ENCODE measurements around the gene LZTS3.
A peak's percentile ranks its signal among the peaks of the same experiment; 100 is the strongest.
"Not testable (repeated sequence)": the region's sequence is repeated elsewhere in the genome, so short reads cannot be mapped to it uniquely, and the experiment has no call there.

Gene LZTS3

GRCh38 chr20:3172933-3173609 lies at the start of gene LZTS3:
Gene LZTS3 (minus strand): TSS chr20:3173549. CDS start chr20:3167163, 6,386 bp downstream.
- peaks cover 12 to 18% of the 10 kb centered on the region in 2 experiments for H3K4me1 ChIP-seq (ENCODE audit: control insufficient read depth in 1 of 2, insufficient read depth in 1 of 2, low read depth in 1 of 2, low read length in 1 of 2)
- no peaks in the 10 kb centered on the region for H3K9me3 ChIP-seq
- peaks cover 91% of the 10 kb centered on the region for H3K27me3 ChIP-seq
- H3K36me3 ChIP-seq: no peaks in the 10 kb centered on the region
- peak within 1 kb of the TSS; percentile 10 for H3K27ac ChIP-seq
- TF ChIP-seq CTCF (IDR thresholded peaks at IDR 0.05): no peak
- H3K4me3 ChIP-seq (ENCODE audit: low read depth in 1 of 2, low read length in 1 of 2): peak within 1 kb of the TSS; percentile 81 to 96

- H3K9me3 ChIP-seq: no peaks in the 10 kb centered on the region
- H3K36me3 ChIP-seq: peaks cover 29% of the 10 kb centered on the region
- no peak overlapping the region for H3K27ac ChIP-seq
- TF ChIP-seq CTCF (IDR thresholded peaks at IDR 0.05): no peak
- H3K4me1 ChIP-seq (ENCODE audit: control insufficient read depth in 1 of 2, insufficient read depth in 1 of 2, low read depth in 1 of 2, low read length in 1 of 2): peaks cover 0 to 5% of the 10 kb centered on the region in 2 experiments
- no peaks in the 10 kb centered on the region for H3K27me3 ChIP-seq
- H3K4me3 ChIP-seq (ENCODE audit: low read depth in 1 of 2, low read length in 1 of 2): no peak overlapping the region
These were observed 48.3 kb upstream of the LZTS3 start for GRCh38 chr20:3221398-3222226.

- H3K36me3 ChIP-seq: peaks cover 23% of the 10 kb centered on the region
- no peak overlapping the region for H3K27ac ChIP-seq
- H3K27me3 ChIP-seq: no peaks in the 10 kb centered on the region
- TF ChIP-seq CTCF (IDR thresholded peaks at IDR 0.05): peak; percentile 95
- H3K4me1 ChIP-seq (ENCODE audit: control insufficient read depth in 1 of 2, insufficient read depth in 1 of 2, low read depth in 1 of 2, low read length in 1 of 2): peaks cover 0 to 5% of the 10 kb centered on the region in 2 experiments
- no peak overlapping the region for H3K4me3 ChIP-seq (ENCODE audit: low read depth in 1 of 2, low read length in 1 of 2)
- H3K9me3 ChIP-seq: no peaks in the 10 kb centered on the region
These were observed 45.1 kb upstream of the LZTS3 start for GRCh38 chr20:3218307-3218988.

- H3K36me3 ChIP-seq; H3K9me3 ChIP-seq; H3K27me3 ChIP-seq; H3K4me1 ChIP-seq (ENCODE audit: control insufficient read depth in 1 of 2, insufficient read depth in 1 of 2, low read depth in 1 of 2, low read length in 1 of 2); H3K27ac ChIP-seq; H3K4me3 ChIP-seq (ENCODE audit: low read depth in 1 of 2, low read length in 1 of 2): not testable (repeated sequence)
These were observed 42.1 kb upstream of the LZTS3 start for GRCh38 chr20:3215359-3215917.

- Histone ChIP-seq H3K9me3 (no peaks in the 10 kb centered on the region), H3K27me3 (no peaks in the 10 kb centered on the region), H3K27ac (no peak overlapping the region), H3K4me3 (ENCODE audit: low read depth in 1 of 2, low read length in 1 of 2) (no peak overlapping the region), H3K4me1 (ENCODE audit: control insufficient read depth in 1 of 2, insufficient read depth in 1 of 2, low read depth in 1 of 2, low read length in 1 of 2) (peaks cover 10 to 13% of the 10 kb centered on the region in 2 experiments), H3K36me3 (peaks cover 4% of the 10 kb centered on the region)
- TF ChIP-seq CTCF (IDR thresholded peaks at IDR 0.05): no peak
These were observed 39.9 kb upstream of the LZTS3 start for GRCh38 chr20:3213226-3213625.
